Measurements from ENCODE around the gene ARHGAP10.

DNA sequence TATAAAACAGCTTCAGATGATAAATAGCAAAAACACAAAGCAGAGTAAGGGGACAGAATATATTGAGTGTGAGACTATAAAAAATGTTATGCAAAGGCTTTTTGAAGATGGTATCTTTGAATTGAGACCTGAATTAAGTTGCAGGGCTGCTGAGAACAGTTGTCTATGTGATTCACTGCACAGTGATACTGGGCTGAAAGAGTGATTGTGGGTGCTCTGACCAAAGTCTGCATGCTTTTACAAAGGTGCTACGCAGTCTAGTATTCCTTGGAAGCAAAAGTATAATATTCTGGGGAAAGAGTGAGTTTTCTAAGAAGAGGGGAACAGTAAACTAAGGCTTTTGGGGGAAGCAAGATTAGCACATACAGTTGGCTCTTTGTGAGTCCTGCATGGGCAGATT is 234.0 kb downstream of the ARHGAP10 start:
- no peak for TF ChIP-seq EZH2 (IDR thresholded peaks at IDR 0.05; ENCODE audit: borderline replicate concordance, low read depth, low read length, poor library complexity, severe bottlenecking)
- TF ChIP-seq, protein P1, sequence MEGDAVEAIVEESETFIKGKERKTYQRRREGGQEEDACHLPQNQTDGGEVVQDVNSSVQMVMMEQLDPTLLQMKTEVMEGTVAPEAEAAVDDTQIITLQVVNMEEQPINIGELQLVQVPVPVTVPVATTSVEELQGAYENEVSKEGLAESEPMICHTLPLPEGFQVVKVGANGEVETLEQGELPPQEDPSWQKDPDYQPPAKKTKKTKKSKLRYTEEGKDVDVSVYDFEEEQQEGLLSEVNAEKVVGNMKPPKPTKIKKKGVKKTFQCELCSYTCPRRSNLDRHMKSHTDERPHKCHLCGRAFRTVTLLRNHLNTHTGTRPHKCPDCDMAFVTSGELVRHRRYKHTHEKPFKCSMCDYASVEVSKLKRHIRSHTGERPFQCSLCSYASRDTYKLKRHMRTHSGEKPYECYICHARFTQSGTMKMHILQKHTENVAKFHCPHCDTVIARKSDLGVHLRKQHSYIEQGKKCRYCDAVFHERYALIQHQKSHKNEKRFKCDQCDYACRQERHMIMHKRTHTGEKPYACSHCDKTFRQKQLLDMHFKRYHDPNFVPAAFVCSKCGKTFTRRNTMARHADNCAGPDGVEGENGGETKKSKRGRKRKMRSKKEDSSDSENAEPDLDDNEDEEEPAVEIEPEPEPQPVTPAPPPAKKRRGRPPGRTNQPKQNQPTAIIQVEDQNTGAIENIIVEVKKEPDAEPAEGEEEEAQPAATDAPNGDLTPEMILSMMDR (conservative IDR thresholded peaks at IDR 0.05; ENCODE audit: low read depth, low read length) = no peak

All from A673 (cell line).